HG03354 (cell line): ENCODE results near the gene MAML2.

ENCODE experiments used
- ATAC-seq: cut with Tn5 transposase; IDR thresholded peaks from one replicate; pipeline ENCODE4 v1.9.1; 2021; ENCODE audit warnings: mild to moderate bottlenecking; ENCODE audit not compliant: unreplicated experiment, poor library complexity, severe bottlenecking

The MAML2 gene

GRCh38 chr11:96222102-96222501 is 120.9 kb downstream of the MAML2 start:
- ATAC-seq: no peak

- ATAC-seq: no peak
Observed at GRCh38 chr11:96221244-96222070, 121.5 kb downstream of the MAML2 start.

- no peak for ATAC-seq
Observed at GRCh38 chr11:96219981-96220623, 122.9 kb downstream of the MAML2 start.

- ATAC-seq: no peak
Observed at GRCh38 chr11:96218901-96219300, 124.1 kb downstream of the MAML2 start.

GRCh38 chr11:96218006-96218405 is 125.0 kb downstream of the MAML2 start:
- ATAC-seq: no peak

- ATAC-seq: no peak
Observed at GRCh38 chr11:96217206-96217605, 125.8 kb downstream of the MAML2 start.

GRCh38 chr11:96215826-96216225 is 127.2 kb downstream of the MAML2 start:
- ATAC-seq: peak; percentile 21

- ATAC-seq: peak; percentile 86
Observed at GRCh38 chr11:96215110-96215782, 127.7 kb downstream of the MAML2 start.

GRCh38 chr11:96214777-96215109 is 128.3 kb downstream of the MAML2 start:
- no peak for ATAC-seq

- ATAC-seq: no peak
Observed at GRCh38 chr11:96213500-96213899, 129.5 kb downstream of the MAML2 start.

- ATAC-seq: no peak
Observed at GRCh38 chr11:96211436-96211835, 131.6 kb downstream of the MAML2 start.

GRCh38 chr11:96207459-96208449 is 135.2 kb downstream of the MAML2 start:
- no peak for ATAC-seq

- ATAC-seq: no peak
Observed at GRCh38 chr11:96206955-96207354, 136.0 kb downstream of the MAML2 start.

- no peak for ATAC-seq
Observed at GRCh38 chr11:96205460-96205809, 137.6 kb downstream of the MAML2 start.

GRCh38 chr11:96204721-96205459 is 138.1 kb downstream of the MAML2 start:
- no peak for ATAC-seq

- ATAC-seq: no peak
Observed at GRCh38 chr11:96204366-96204659, 138.7 kb downstream of the MAML2 start.

GRCh38 chr11:96203567-96204365 is 139.2 kb downstream of the MAML2 start:
- ATAC-seq: no peak

GRCh38 chr11:96200243-96200642 is 142.8 kb downstream of the MAML2 start:
- no peak for ATAC-seq
